HG02852 (cell line): Measurements from ENCODE around the gene GPR37.

Experiments
- ATAC-seq: cut with Tn5 transposase; IDR thresholded peaks from one replicate; pipeline ENCODE4 v1.9.1; 2021; ENCODE audit warnings: mild to moderate bottlenecking, moderate library complexity; ENCODE audit not compliant: unreplicated experiment

GPR37 gene

GRCh38 chr7:124765401-124766352 is at the start of gene GPR37:
Gene GPR37 (minus strand): TSS chr7:124765792. CDS start chr7:124764976, 816 bp downstream.
- ATAC-seq = peak; percentile 84

DNA sequence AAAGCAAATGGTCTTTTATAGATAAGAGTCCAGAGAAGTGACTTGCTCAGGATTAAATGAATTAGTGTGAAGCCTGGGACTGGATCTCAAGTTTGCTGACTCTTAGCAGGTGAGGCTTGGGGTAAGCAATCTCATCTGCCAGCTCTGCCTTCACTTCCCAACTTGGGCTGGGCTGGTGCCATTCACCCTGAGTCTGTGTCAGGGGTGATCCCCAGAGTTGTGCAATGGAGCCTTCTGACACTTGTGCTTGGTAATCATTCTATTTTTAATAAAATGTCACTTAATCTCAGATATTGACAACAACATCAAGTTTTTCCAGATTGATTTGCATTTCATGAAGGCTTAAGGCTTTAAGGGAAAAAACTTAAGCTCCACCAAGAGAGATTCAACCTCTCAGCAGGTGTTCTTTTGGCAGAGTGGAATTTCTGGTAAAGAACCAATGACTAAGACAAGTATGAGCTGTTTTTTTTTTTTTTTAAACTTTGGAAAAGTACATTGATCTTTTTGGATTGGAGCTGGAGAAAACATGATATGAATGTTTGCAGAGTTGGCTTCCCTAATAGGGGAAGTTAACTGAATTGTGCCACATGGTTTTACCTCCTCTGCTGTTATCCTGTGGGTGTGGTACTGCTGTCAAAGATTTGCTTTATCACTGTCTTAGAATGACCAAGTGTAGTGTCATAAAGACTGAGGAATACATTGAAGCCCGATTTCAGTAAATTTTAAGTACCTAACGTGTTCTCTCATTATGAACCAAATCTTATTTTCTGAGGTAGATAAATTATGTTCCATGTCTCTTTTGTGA is 48.6 kb upstream of the GPR37 start:
- no peak for ATAC-seq

DNA sequence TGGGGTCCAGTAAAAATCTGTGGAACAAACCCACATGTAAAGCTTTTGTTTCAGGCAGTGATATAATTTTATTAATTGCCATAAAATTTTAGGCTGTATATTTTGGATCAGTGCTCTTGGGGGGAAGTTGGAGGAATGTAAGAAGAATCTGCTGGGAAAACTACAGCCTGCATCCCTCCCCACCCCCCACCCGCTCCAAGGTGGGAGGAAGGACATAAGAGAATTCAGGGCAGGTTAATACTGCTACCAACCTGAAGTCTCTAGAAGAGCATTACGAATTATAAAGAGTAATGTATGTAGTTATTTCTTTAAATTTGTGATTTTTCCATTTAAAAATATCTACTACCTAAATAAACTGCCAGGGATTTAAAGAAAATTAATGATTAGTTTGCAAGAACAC is 47.2 kb upstream of the GPR37 start:
- ATAC-seq = no peak

DNA sequence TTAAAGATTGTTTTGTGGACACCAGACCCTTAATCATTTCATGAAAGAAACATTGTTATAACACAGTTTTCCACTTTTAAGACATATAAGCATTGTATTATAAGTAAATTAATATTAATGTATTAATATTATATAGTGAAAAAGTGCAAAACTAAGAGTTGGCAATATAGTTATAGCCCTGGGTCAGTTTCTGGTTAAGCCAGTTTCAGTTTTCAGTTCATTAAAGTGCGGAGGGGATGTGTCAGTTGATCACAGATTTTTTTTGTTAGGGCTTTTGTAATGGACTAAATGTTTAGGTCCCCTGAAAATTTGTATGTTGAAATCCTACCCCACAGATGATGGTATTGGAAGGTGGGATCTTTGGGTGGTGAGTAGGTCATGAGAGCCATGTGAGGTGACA is 45.7 kb upstream of the GPR37 start:
- ATAC-seq = no peak

- no peak for ATAC-seq
These were observed 45.0 kb upstream of the GPR37 start for GRCh38 chr7:124810605-124811004.

DNA sequence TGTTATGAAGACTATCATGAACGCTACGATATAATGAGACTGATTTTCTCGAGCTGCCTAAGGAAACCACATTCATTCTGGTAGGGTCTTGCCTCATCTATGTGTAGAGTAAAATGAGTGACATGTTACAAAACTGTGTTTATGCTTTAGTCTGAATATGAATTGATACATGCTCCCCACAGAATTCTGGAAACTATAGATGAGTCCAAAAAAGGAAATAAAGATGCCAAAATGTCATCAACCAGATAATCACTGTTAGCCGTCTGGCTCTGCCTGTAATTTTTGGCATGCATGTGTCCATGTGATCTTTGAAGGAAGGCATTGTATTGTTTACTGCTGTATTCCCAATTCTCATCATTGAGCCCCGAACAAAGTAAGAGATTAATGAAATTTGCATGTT is 42.6 kb upstream of the GPR37 start:
- ATAC-seq = no peak

DNA sequence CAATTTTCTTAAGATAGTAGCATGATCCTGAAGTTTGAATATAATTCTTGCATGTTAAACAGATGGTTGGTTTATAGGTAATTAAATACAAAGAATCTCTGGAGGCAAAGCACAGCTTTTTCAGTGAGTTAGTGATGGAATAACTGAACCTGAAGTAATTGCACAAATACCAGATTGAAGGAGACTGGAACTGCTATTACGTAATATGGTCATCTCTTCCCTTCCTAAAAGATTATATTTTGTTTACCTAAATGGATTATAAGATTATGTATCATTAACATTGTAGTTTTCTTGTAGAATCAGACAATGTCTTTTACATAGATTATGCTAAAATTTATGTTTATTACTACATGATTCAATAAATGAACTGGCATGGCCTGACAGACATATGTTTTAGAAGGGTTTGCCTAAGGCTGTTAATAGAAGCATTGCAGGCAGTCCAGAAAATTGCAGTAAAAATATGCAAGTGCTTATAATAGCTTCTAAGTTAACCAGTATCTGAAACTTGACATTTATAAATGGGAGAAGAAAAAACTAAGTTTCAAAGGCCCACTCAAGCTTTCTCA is 35.8 kb upstream of the GPR37 start:
- no peak for ATAC-seq

DNA sequence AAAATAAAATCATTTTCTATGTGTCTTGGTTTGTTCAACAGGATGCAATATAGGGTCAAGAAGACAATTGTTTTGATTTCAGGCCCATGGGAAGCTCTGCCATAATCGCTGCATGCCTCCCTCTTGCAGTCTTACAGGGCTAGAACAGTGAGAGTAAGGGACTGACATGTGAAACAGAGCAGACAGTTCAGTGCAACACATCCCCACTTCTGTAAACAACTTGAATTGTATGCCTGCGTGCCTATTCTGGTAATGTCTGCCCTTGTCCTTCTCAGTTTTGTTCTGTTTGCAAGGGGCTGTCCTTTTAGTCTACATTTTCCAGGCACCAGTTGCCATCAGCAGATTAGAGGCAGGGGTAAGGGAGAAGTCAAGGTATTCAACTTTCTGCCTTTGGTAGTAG is 34.8 kb upstream of the GPR37 start:
- no peak for ATAC-seq

DNA sequence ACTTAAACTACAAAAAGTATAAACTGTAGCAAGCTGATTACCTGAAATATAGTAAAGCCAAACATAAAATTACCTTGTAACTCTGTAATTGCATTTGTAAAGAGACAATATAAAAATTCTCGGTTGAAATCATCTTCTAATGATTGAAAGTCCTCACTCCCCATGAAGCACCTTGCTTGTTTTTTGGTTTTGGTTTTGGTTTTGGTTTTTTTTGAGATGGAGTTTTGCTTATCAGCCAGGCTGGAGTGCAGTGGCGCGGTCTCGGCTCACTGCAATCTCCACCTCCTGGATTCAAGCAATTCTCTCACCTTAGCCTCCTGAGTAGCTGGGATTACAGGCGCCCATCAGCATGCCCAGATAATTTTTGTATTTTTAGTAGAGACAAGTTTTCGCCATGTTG is 33.9 kb upstream of the GPR37 start:
- ATAC-seq = no peak

DNA sequence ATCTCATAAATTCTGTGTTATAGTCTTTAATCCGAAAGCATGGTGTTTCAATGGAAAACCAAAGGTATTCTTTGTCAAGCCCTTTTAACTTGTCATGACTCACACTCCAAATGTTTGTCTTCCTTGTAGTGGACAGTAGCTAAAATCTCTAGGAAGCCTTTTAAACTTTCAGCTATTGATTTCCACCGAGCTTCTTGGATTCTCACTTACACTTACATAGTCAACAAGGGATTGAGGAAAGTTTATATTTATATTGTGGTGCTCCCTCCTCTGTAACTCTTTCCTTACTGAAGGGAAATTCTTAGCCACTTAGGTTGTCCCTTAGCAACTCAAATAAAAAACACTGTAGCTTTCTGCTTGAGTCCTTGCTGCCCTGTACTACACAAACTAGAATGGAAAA is 31.2 kb upstream of the GPR37 start:
- no peak for ATAC-seq

DNA sequence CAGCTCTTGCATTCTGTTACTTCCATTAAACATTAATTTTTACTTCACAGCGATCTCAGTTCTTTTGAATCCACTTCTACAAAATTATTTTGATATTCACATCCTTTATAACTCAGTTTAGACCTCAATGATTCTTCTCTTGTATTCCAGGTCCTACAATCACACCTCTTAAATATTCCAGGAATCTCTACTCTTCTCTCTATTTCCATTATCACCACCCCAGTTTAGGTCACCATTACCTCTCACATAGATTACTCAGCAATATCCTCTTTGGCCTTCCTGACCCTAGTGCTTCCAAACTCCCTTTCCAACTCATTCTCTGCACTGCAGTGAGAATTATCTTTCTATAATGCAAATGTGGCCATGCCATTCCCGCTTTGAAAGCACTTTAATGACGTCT is 27.1 kb upstream of the GPR37 start:
- no peak for ATAC-seq

GRCh38 chr7:124792002-124792401 is 26.4 kb upstream of the GPR37 start:
- no peak for ATAC-seq

DNA sequence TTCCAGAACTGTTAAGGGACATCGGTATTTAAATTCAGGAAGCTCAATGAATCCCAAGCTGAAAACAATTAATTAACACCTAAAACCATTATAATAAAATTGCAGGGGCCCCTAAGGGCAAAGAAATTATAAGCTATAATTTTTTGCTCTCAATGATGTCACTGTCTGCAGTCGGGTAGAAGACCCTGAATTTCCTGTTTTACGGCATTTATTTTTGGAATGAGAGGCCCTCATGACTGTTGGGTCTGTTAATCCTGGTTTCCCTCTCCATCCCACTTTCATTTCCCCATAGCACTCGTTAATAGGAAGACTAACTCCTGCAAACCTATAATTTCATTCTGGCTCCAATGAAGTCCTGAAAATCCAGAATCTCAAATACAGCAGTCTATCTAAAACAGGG is 25.8 kb upstream of the GPR37 start:
- ATAC-seq = no peak

GRCh38 chr7:124790645-124791044 is 25.1 kb upstream of the GPR37 start:
- ATAC-seq = no peak

- ATAC-seq = no peak
These were observed 20.4 kb upstream of the GPR37 start for GRCh38 chr7:124785994-124786393.

GRCh38 chr7:124784879-124785818 is 19.6 kb upstream of the GPR37 start:
- ATAC-seq = peak; percentile 93

DNA sequence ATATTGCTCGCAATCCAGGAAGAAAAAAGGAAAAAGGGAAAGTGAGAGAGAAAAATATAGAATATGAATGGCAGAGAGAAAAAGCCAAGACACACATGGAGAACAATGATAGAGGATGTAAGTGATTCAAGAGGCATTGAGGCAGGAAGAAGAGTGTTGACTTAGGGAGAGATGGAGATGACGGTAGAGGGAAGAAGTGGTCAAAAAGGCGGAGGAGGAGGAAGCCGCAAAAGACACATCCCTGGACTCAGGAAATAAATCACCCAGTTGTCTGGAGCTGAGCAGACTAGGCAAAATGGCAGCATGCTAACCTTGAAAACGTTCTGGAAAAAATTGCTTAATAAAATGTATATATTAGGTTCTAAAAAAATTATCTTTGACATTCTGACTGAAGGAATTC is 17.7 kb upstream of the GPR37 start:
- no peak for ATAC-seq

DNA sequence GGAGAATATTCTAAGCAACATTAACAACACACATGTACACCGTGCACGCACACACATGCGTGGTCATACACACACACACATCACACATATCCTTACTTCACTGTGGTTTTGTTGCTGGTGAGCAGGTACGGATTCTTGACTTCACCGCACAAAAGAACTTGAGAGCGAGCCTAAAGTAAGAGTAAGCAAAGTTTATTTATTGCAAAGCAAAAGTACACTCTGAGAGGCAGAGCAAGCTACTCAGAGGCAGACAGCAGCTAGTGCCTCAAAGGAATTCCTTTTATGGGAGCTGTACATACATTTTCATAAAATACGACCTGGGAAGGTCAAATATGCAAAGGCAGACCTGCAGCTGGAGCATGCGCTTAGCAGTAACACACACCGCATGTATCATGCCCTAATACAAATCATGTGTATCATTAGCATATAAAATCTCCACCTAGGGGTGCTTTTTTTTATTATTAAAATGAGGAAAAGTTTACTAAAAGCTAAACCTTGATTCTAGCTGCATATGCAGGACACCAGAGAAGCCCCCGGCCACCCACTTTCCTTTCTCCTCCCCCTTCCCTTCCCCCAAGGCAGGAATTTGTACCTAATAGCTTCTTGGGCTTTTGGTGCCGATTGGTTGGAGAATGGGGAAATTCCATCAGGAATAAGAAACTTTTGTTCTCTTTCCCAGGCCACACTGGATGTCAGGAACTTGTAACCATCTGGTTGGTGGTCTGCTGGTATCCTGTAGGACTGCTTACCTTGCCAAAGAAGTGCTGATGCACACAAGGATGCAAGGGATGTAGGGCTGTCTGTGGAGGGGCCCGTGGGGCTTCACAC is 16.5 kb upstream of the GPR37 start:
- no peak for ATAC-seq

DNA sequence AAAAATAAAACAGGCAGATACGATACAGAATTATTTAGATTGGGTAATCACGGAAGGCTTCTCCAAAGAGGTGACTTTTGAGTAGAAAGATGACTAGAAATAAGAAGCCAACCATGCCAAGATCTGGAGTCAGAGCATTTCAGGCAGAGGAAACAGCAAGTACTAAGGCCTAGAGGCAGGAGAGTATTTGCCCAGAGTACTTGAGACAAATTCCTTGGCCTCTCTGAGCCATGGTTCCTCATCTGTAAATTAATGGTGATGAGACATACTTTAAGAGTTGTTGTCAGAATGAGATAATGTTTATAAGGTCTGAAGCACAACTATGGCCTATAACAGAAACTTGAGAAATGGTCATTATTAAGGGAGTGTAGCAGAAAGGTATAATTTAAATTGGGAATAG is 15.8 kb upstream of the GPR37 start:
- no peak for ATAC-seq

- no peak for ATAC-seq
These were observed 15.0 kb upstream of the GPR37 start for GRCh38 chr7:124780608-124781007.
